GM23338 (cell line): ENCODE data around the gene MAP3K13. TPM values are rescaled to one million over a fixed set of nuclear protein-coding genes. Genes with fewer than 3 reads are reported as not detected.
A peak's percentile ranks its signal among the peaks of the same experiment; 100 is the strongest.

Source experiments
- ATAC-seq: fragments of 200-7000 bp; cut with Tn5 transposase; 3 replicates; pipeline ENCODE4 v1.9.1; 2020
- DNase-seq: peaks from one replicate; pipeline ENCODE4 v3.0.0-alpha.2; 2015; ENCODE audit warnings: low spot score
- H2AFZ ChIP-seq: fragments of 200-600 bp; sonication (generic); 2 replicates; pipeline ENCODE4 v1.8.0; 2016; ENCODE audit warnings: antibody characterized with exemption, mild to moderate bottlenecking, moderate library complexity
- H3F3A ChIP-seq: fragments of 200-600 bp; sonication (generic); replicated peaks from 2 replicates; pipeline ENCODE4 v1.8.0; 2017; ENCODE audit warnings: antibody characterized with exemption, mixed run types, low read depth
- H3K27ac ChIP-seq: fragments of 200-600 bp; sonication (generic); 2 replicates; pipeline ENCODE4 v1.6.1; 2016; ENCODE audit warnings: low read depth
- H3K27me3 ChIP-seq: fragments of 200-600 bp; sonication (generic); 2 replicates; pipeline ENCODE4 v1.8.0; 2016; ENCODE audit warnings: mild to moderate bottlenecking, mixed run types, moderate library complexity; ENCODE audit not compliant: insufficient read depth
- H3K36me3 ChIP-seq: fragments of 200-600 bp; sonication (generic); 2 replicates; pipeline ENCODE4 v1.8.0; 2016; ENCODE audit warnings: mild to moderate bottlenecking; ENCODE audit not compliant: insufficient read depth
- H3K4me1 ChIP-seq: fragments of 200-600 bp; sonication (generic); 2 replicates; pipeline ENCODE4 v1.8.0; 2016; ENCODE audit warnings: mild to moderate bottlenecking, moderate library complexity; ENCODE audit not compliant: insufficient read depth
- H3K4me2 ChIP-seq: fragments of 200-600 bp; sonication (generic); 2 replicates; pipeline ENCODE4 v1.7.1; 2017; ENCODE audit warnings: mixed run types
- H3K4me3 ChIP-seq: fragments of 200-600 bp; sonication (generic); 2 replicates; pipeline ENCODE4 v1.6.1; 2016; ENCODE audit warnings: mixed run types
- H3K79me2 ChIP-seq: fragments of 200-600 bp; sonication (generic); replicated peaks from 2 replicates; pipeline ENCODE4 v1.8.0; 2017; ENCODE audit warnings: mild to moderate bottlenecking; ENCODE audit not compliant: insufficient read depth
- H3K9me2 ChIP-seq: fragments of 200-600 bp; sonication (generic); 2 replicates; pipeline ENCODE4 v1.8.0; 2017; ENCODE audit not compliant: insufficient read depth
- H4K20me1 ChIP-seq: fragments of 200-600 bp; sonication (generic); replicated peaks from 2 replicates; pipeline ENCODE4 v1.8.0; 2017; ENCODE audit warnings: mild to moderate bottlenecking; ENCODE audit not compliant: insufficient read depth
- H3K27ac Mint-ChIP-seq: 2 replicates; pipeline ENCODE4 v1.8.0; 2020; ENCODE audit warnings: inconsistent platforms, mild to moderate bottlenecking, moderate library complexity, mixed read lengths
- H3K27me3 Mint-ChIP-seq: 3 replicates; pipeline ENCODE4 v1.8.0; 2022; ENCODE audit warnings: low read depth, mild to moderate bottlenecking, moderate library complexity, mixed read lengths, inconsistent platforms; ENCODE audit not compliant: insufficient read depth, poor library complexity
- H3K36me3 Mint-ChIP-seq: 3 replicates; pipeline ENCODE4 v1.8.0; 2021; ENCODE audit warnings: low read depth, mild to moderate bottlenecking, inconsistent platforms, moderate library complexity, mixed read lengths
- H3K4me1 Mint-ChIP-seq: 3 replicates; pipeline ENCODE4 v1.8.0; 2020; ENCODE audit warnings: mild to moderate bottlenecking, inconsistent platforms, mixed read lengths
- H3K4me3 Mint-ChIP-seq: 3 replicates; pipeline ENCODE4 v1.8.0; 2021; ENCODE audit warnings: moderate library complexity, mild to moderate bottlenecking, inconsistent platforms, mixed read lengths
- H3K9me3 Mint-ChIP-seq: 3 replicates; pipeline ENCODE4 v1.8.0; 2020; ENCODE audit warnings: moderate library complexity, mild to moderate bottlenecking, inconsistent platforms, mixed read lengths
- CREB1 ChIP-seq: fragments of 250-450 bp; sonication (Bioruptor Pico); IDR thresholded peaks from 2 replicates; pipeline ENCODE4 v1.5.0; 2020; ENCODE audit warnings: low read depth, mild to moderate bottlenecking, moderate library complexity
- CTCF ChIP-seq, 2 experiments: fragments of 200-600 bp in 1 of 2; sonication (generic) in 1 of 2; conservative IDR thresholded peaks; 2 replicates each; pipeline versions ENCODE4 v1.5.1 to v1.6.1; 2016 to 2017; ENCODE audit warnings: antibody characterized with exemption in 2 of 2, low read depth in 2 of 2, mild to moderate bottlenecking in 2 of 2, moderate library complexity in 1 of 2
- ETS1 ChIP-seq: IDR thresholded peaks from 2 replicates; pipeline ENCODE4 v1.6.1; 2016; ENCODE audit warnings: antibody characterized with exemption
- EZH2 ChIP-seq: fragments of 200-600 bp; sonication (generic); IDR thresholded peaks from one replicate; pipeline ENCODE4 v1.8.0; 2017; ENCODE audit warnings: antibody characterized with exemption, mild to moderate bottlenecking, low read depth; ENCODE audit not compliant: unreplicated experiment
- EZH2phosphoT487 ChIP-seq: fragments of 200-600 bp; sonication (generic); IDR thresholded peaks from one replicate; pipeline ENCODE4 v1.8.1; 2018; ENCODE audit warnings: antibody characterized with exemption; ENCODE audit not compliant: unreplicated experiment
- JUNB ChIP-seq: IDR thresholded peaks from one replicate; pipeline ENCODE4 v1.6.1; 2016; ENCODE audit warnings: antibody characterized with exemption; ENCODE audit not compliant: unreplicated experiment
- NANOG ChIP-seq: IDR thresholded peaks from 2 replicates; pipeline ENCODE4 v1.6.1; 2016; ENCODE audit warnings: antibody characterized with exemption, borderline replicate concordance
- POLR2AphosphoS5 ChIP-seq: IDR thresholded peaks from 2 replicates; pipeline ENCODE4 v1.6.1; 2016; ENCODE audit warnings: antibody characterized with exemption, low read depth
- STAT1 ChIP-seq: IDR thresholded peaks from one replicate; pipeline ENCODE4 v1.6.1; 2016; ENCODE audit warnings: antibody characterized with exemption; ENCODE audit not compliant: unreplicated experiment
- ZNF114 ChIP-seq: fragments of 250-450 bp; sonication (Bioruptor Pico); IDR thresholded peaks from 2 replicates; pipeline ENCODE4 v1.5.0; 2020; ENCODE audit warnings: mild to moderate bottlenecking, moderate library complexity
- ZNF331 ChIP-seq: fragments of 250-450 bp; sonication (Bioruptor Pico); IDR thresholded peaks from 2 replicates; pipeline ENCODE4 v1.5.0; 2020; ENCODE audit warnings: low read depth, mild to moderate bottlenecking, moderate library complexity
- polyA plus RNA-seq: library from polyadenylated mRNA; unstranded; fragments of >200 nt; fragmentation: Nextera tagmentation; extraction: Ambion mirVana; gene quantifications from 2 replicates; pipeline ENCODE4 v1.2.1, GENCODE V29; 2016
- total RNA-seq: library from RNA; depleted of rRNA; stranded (reverse); fragments of >200 nt; shearing (Covaris generic); gene quantifications from 2 replicates; pipeline ENCODE4 v1.2.3, GENCODE V29; 2014
- TF ChIP-seq, protein P1 (sequence below): IDR thresholded peaks from one replicate; pipeline ENCODE4 v1.6.1; 2018; ENCODE audit warnings: antibody characterized with exemption; ENCODE audit not compliant: unreplicated experiment

Gene MAP3K13
- total and polyA plus RNA-seq, 2 experiments from 2014 or later, result 10.7 to 129 TPM

- TF ChIP-seq, protein P1, sequence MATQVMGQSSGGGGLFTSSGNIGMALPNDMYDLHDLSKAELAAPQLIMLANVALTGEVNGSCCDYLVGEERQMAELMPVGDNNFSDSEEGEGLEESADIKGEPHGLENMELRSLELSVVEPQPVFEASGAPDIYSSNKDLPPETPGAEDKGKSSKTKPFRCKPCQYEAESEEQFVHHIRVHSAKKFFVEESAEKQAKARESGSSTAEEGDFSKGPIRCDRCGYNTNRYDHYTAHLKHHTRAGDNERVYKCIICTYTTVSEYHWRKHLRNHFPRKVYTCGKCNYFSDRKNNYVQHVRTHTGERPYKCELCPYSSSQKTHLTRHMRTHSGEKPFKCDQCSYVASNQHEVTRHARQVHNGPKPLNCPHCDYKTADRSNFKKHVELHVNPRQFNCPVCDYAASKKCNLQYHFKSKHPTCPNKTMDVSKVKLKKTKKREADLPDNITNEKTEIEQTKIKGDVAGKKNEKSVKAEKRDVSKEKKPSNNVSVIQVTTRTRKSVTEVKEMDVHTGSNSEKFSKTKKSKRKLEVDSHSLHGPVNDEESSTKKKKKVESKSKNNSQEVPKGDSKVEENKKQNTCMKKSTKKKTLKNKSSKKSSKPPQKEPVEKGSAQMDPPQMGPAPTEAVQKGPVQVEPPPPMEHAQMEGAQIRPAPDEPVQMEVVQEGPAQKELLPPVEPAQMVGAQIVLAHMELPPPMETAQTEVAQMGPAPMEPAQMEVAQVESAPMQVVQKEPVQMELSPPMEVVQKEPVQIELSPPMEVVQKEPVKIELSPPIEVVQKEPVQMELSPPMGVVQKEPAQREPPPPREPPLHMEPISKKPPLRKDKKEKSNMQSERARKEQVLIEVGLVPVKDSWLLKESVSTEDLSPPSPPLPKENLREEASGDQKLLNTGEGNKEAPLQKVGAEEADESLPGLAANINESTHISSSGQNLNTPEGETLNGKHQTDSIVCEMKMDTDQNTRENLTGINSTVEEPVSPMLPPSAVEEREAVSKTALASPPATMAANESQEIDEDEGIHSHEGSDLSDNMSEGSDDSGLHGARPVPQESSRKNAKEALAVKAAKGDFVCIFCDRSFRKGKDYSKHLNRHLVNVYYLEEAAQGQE, result no peak
- TF ChIP-seq JUNB, result no peak
- no peak for TF ChIP-seq EZH2phosphoT487
- TF ChIP-seq ETS1, result no peak
- TF ChIP-seq NANOG, result no peak
- TF ChIP-seq CTCF (conservative IDR thresholded peaks at IDR 0.05; ENCODE audit: low read depth in 2 of 2), result no peak
- TF ChIP-seq CREB1, result no peak
- TF ChIP-seq STAT1, result no peak
- no peak for TF ChIP-seq ZNF331 (CRISPR knock-in tag)
- TF ChIP-seq EZH2, result no peak
- TF ChIP-seq ZNF114 (CRISPR knock-in tag), result no peak
These were observed 164.4 kb downstream of the MAP3K13 start (continued) for GRCh38 chr3:185527364-185527763.

- Mint-ChIP-seq H3K27ac (no peak overlapping the region), H3K36me3 (no peaks in the 10 kb centered on the region), H3K4me1 (no peaks in the 10 kb centered on the region), H3K27me3 (no peaks in the 10 kb centered on the region), H3K9me3 (no peaks in the 10 kb centered on the region), H3K4me3 (no peak overlapping the region)
- Histone ChIP-seq H3K27ac (no peak overlapping the region), H3K4me3 (no peak overlapping the region), H3K36me3 (no peaks in the 10 kb centered on the region), H3K79me2 (no peaks in the 10 kb centered on the region), H3K27me3 (no peaks in the 10 kb centered on the region), H3F3A (no peaks in the 10 kb centered on the region), H2AFZ (peak overlapping the region; percentile 63), H3K9me2 (no peaks in the 10 kb centered on the region), H3K4me2 (no peak overlapping the region), H3K4me1 (no peaks in the 10 kb centered on the region), H4K20me1 (no peaks in the 10 kb centered on the region; the same call in 1 of the 2 replicates)
- no peak for DNase-seq
- no peak for ATAC-seq
- TF ChIP-seq POLR2AphosphoS5 (no peak), EZH2 (no peak), ZNF114 (CRISPR knock-in tag) (no peak), NANOG (no peak)
These were observed 165.6 kb downstream of the MAP3K13 start for GRCh38 chr3:185528532-185528931.
